ENCODE results near the gene RALGPS1.

DNA sequence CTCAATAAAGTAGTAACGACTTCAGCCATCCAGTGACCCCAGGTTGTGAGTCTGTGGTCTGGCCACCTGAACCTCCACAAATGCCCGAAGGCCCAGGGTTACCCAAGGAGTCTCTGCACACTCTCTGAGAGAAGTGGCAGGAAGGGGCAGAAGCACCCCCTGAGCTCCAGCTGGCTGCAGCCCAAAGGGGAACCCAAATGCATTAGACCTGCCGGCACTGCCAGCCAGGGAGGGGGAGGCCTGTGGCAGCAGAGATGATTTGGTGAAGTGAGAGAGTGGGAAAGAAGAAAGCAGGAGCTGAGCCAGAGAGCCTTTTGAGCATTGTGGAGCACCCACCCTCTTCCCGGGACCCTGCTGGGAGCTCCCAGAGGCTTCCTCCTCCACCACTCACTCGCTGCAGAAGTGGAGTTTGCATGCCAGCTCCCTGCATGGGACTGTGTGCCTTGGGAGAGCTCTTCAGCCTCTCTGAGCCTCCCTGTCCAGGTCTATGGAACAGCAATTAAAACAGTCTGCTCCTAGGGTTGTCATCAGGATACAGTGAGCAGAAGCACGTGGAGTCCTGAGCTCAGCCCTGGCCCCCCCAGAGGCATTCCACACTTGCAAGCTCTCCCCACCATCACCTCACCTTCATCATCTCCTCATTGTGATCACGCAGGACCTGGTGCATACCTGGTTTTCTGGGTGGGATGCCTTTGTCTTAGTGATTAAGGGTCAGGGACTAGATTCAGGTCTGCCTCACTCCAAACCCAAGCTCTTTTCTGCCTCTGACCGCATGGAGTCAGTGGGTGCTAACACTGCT lies 221.7 kb downstream of the RALGPS1 start:
- TF ChIP-seq POLR2A (IDR thresholded peaks at IDR 0.05) (no peak), POLR2AphosphoS5 (IDR thresholded peaks at IDR 0.05) (no peak)
- TF ChIP-seq, protein P1, sequence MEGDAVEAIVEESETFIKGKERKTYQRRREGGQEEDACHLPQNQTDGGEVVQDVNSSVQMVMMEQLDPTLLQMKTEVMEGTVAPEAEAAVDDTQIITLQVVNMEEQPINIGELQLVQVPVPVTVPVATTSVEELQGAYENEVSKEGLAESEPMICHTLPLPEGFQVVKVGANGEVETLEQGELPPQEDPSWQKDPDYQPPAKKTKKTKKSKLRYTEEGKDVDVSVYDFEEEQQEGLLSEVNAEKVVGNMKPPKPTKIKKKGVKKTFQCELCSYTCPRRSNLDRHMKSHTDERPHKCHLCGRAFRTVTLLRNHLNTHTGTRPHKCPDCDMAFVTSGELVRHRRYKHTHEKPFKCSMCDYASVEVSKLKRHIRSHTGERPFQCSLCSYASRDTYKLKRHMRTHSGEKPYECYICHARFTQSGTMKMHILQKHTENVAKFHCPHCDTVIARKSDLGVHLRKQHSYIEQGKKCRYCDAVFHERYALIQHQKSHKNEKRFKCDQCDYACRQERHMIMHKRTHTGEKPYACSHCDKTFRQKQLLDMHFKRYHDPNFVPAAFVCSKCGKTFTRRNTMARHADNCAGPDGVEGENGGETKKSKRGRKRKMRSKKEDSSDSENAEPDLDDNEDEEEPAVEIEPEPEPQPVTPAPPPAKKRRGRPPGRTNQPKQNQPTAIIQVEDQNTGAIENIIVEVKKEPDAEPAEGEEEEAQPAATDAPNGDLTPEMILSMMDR (IDR thresholded peaks at IDR 0.05 in 8 of 11, conservative IDR thresholded peaks at IDR 0.05 in 3 of 11), result no peak
